Aorta (tissue), 5 donors: ENCODE results near the gene NOL12. TPM values are rescaled to one million over a fixed set of nuclear protein-coding genes. Genes with fewer than 3 reads are reported as not detected.
"Not testable (repeated sequence)": the region's sequence is repeated elsewhere in the genome, so short reads cannot be mapped to it uniquely, and the experiment has no call there.

Experiments
- ATAC-seq: fragments of 200-7000 bp; cut with Tn5 transposase; one replicate; pipeline ENCODE4 v1.9.1; 2022; ENCODE audit warnings: moderate library complexity; ENCODE audit not compliant: low FRiP score
- DNase-seq, 2 donors: peaks; one replicate each; pipeline ENCODE4 v3.0.0-alpha.2; 2020
- H3K27ac ChIP-seq, 2 donors: one replicate each; pipeline ENCODE4 v1.5.1; 2013; ENCODE audit warnings: low read length in 2 of 2, mild to moderate bottlenecking in 2 of 2, moderate library complexity in 2 of 2, control low read depth in 1 of 2, inconsistent platforms in 1 of 2, low read depth in 1 of 2
- H3K27me3 ChIP-seq, 2 donors: one replicate each; pipeline ENCODE4 v1.6.1; 2013; ENCODE audit warnings: control low read depth in 1 of 2, low read length in 1 of 2, mild to moderate bottlenecking in 1 of 2, moderate library complexity in 1 of 2; ENCODE audit not compliant: insufficient read depth in 2 of 2, control insufficient read depth in 1 of 2
- H3K36me3 ChIP-seq, 2 donors: one replicate each; pipeline ENCODE4 v1.6.1; 2013; ENCODE audit warnings: control low read depth in 1 of 2, low read length in 1 of 2, mild to moderate bottlenecking in 1 of 2; ENCODE audit not compliant: insufficient read depth in 2 of 2, control insufficient read depth in 1 of 2
- H3K4me1 ChIP-seq, 2 donors: one replicate each; pipeline ENCODE4 v1.6.1; 2013; ENCODE audit warnings: low read length in 2 of 2, control low read depth in 1 of 2, mild to moderate bottlenecking in 1 of 2, moderate library complexity in 1 of 2; ENCODE audit not compliant: insufficient read depth in 2 of 2, control insufficient read depth in 1 of 2
- H3K4me3 ChIP-seq, 2 donors: one replicate each; pipeline ENCODE4 v1.5.1; 2013; ENCODE audit warnings: low read length in 2 of 2, control low read depth in 1 of 2, mild to moderate bottlenecking in 1 of 2
- H3K9me3 ChIP-seq: one replicate; pipeline ENCODE4 v1.6.1; 2013; ENCODE audit warnings: mild to moderate bottlenecking, low read length; ENCODE audit not compliant: control insufficient read depth
- WGBS, 2 donors: extraction: QIAGEN DNeasy Blood & Tissue Kit; methylation state at CpG; one replicate each; pipeline ENCODE4 v1.1.7; 2013; 5-methylcytosine and 5-hydroxymethylcytosine counted together
- intact Hi-C, 2 donors: fragments of 100-400 bp; cut with DNase I; formaldehyde crosslinking; loops; one replicate each; pipeline versions ENCODE4 v1.14.2 to v1.15.0; 2022
- polyA plus RNA-seq, 2 donors: library from polyadenylated mRNA; stranded (reverse); fragments of 200-250 nt; gene quantifications; one replicate each; pipeline ENCODE4 v1.2.3, GENCODE V29; 2013
- total RNA-seq, 2 donors: library from RNA; stranded (reverse); fragmentation: NEBNext Ultra II Directional; extraction: Animal tissue kit (Norgen Biotek cat#: 25700); gene quantifications; one replicate each; pipeline ENCODE4 v1.2.1, GENCODE V29; 2021
- donor health status: healthy with polysubstance abuse.
- donor health status: Bipolar disorder and iron deficiency.
- donor health status: DM: no; HTN: no; CAD: no.
- donor health status: DM: no; HTN: no; CAD: no.
- donor health status: DM: yes; HTN: yes; CAD: no.

The NOL12 gene
- total and polyA plus RNA-seq, 4 donors, result 11.1 to 19.0 (median 14.2) TPM

DNA sequence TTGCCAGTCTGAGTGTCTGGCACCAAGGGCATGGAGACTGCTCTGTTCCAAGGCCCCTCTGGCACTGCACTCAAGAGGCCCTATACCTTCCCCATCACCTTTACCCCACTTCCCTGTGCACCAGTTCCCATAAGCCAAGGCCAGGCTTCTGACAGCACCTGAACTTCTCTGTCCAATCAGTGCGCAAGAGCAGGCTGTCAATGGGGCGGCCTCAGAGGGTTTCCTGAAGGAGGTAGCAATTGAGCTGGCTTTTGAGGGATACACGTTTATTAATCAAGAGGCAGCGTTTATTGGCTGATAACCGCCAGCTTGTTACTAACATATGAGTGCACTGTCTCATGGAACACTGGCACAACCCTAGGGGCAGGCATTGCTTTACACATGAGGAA is 44.6 kb upstream of the NOL12 start:
- Histone ChIP-seq H3K4me3 (no peak overlapping the region), H3K36me3 (no peaks in the 10 kb centered on the region), H3K4me1 (no peaks in the 10 kb centered on the region), H3K27ac (no peak overlapping the region), H3K9me3 (no peaks in the 10 kb centered on the region), H3K27me3 (no peaks in the 10 kb centered on the region)
- 93 to 94% methylated on average over 5 of the region's 5 CpGs for WGBS, 2 donors
- DNase-seq (no peak), ATAC-seq (no peak)
- intact Hi-C loops, result loop anchor here in 1 of 2 donors (2.0 kb wide), 1 partner anchor 143 kb away; no protein-coding TSS in a partner anchor

- Histone ChIP-seq H3K27ac (no peak overlapping the region), H3K36me3 (no peaks in the 10 kb centered on the region), H3K27me3 (no peaks in the 10 kb centered on the region), H3K9me3 (no peaks in the 10 kb centered on the region), H3K4me1 (no peaks in the 10 kb centered on the region), H3K4me3 (no peak overlapping the region)
- 30 to 33% methylated on average over 9 of the region's 9 CpGs for WGBS, 2 donors
- ATAC-seq (peak; percentile 88), DNase-seq (peak; percentile 90 to 96)
- intact Hi-C loops, result loop anchor here (1.0 to 2.0 kb wide), 2 partner anchors 37 to 38 kb away; no protein-coding TSS in a partner anchor
These were observed 42.8 kb upstream of the NOL12 start for GRCh38 chr22:37643225-37643847.

DNA sequence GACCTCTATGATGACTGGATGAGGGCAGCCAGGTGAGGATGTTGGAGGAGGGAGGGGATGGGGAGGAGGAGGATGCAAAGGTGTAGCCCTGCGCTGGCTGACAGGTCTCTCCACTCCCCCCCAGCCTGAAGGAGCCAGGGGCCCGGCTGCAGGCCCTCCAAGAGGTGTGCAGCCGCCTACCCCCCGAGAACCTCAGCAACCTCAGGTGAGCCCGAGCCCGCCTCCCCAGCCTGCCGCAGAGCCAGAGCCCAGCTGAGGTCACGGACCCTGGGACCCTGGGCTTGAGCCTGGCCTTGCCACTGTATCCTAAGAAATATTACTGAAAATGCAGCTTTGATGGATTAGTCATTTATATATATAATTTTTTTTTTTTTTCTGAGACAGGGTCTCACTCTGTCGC is 38.8 kb upstream of the NOL12 start:
- H3K36me3 ChIP-seq, result no peaks in the 10 kb centered on the region
- ATAC-seq (no peak), DNase-seq (no peak)
- no peak overlapping the region for H3K27ac ChIP-seq
- no peaks in the 10 kb centered on the region for H3K4me1 ChIP-seq
- 91 to 95% methylated on average over 9 of the region's 9 CpGs for WGBS, 2 donors
- no peak overlapping the region for H3K4me3 ChIP-seq
- no peaks in the 10 kb centered on the region for H3K27me3 ChIP-seq
- no peaks in the 10 kb centered on the region for H3K9me3 ChIP-seq
- intact Hi-C loops, result no loop called here

- 69 to 76% methylated on average over 9 of the region's 9 CpGs for WGBS, 2 donors
- intact Hi-C loops, result no loop called here
- Histone ChIP-seq H3K4me1 (no peaks in the 10 kb centered on the region), H3K9me3 (no peaks in the 10 kb centered on the region), H3K27me3 (no peaks in the 10 kb centered on the region), H3K4me3 (no peak overlapping the region), H3K36me3 (no peaks in the 10 kb centered on the region), H3K27ac (no peak overlapping the region)
- no peak for ATAC-seq
- no peak for DNase-seq
These were observed 38.2 kb upstream of the NOL12 start for GRCh38 chr22:37647928-37648327.

- Histone ChIP-seq H3K4me3 (no peak overlapping the region), H3K4me1 (no peaks in the 10 kb centered on the region), H3K27me3 (no peaks in the 10 kb centered on the region), H3K36me3 (no peaks in the 10 kb centered on the region), H3K9me3 (no peaks in the 10 kb centered on the region), H3K27ac (no peak overlapping the region)
- DNase-seq (no peak), ATAC-seq (no peak)
- intact Hi-C loops, result no loop called here
- WGBS, 2 donors, result 96% methylated on average over 17 of the region's 17 CpGs
These were observed 35.5 kb upstream of the NOL12 start for GRCh38 chr22:37650463-37651136.

DNA sequence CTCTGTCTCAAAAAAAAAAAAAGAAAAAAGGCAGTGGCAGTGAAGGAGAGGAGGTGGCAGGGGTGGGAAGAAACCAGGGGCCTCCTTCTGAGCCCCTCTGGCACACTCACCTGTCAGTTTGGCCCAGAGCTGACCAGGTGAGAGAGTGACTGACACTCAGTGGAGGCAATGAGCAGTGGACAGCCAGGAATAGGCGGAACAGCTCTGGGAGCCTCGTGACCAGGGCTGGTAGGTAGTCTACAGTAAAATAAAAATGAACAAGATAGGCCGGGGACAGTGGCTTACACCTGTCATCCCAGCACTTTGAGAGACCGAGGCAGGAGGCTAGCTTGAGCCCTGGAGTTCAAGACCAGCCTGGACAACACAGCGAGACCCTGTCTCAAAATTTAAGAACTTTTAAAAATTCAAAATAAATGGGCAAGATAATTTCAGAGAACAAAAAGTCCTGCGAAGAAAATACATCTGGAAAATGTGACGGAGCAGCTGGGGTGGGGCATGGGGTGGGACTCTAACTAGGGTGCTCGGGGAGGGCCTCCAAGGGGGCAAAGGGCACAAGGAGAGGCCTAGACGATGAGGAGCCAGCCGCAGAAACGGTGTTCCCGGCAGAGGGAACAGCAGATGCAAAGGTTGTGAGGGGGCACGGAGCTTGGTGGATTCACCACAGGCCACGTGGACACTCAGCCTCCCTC is 31.4 kb upstream of the NOL12 start:
- Histone ChIP-seq H3K4me3 (no peak overlapping the region), H3K27me3 (no peaks in the 10 kb centered on the region), H3K4me1 (no peaks in the 10 kb centered on the region), H3K27ac (no peak overlapping the region), H3K9me3 (no peaks in the 10 kb centered on the region), H3K36me3 (no peaks in the 10 kb centered on the region)
- intact Hi-C loops, result no loop called here
- WGBS, 2 donors, result 89 to 90% methylated on average over 12 to 14 of the region's 14 CpGs
- DNase-seq (no peak), ATAC-seq (no peak)

DNA sequence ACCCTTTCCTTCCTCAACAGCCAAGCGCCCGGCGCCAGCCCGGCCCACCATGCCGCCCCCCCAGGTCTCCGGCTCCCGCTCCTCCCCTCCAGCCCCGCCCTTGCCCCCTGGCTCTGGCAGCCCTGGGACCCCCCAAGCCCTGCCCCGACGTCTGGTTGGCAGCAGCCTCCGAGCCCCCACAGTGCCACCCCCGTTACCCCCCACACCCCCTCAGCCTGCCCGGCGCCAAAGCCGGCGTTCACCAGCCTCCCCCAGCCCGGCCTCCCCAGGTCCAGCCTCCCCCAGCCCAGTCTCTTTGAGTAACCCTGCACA is 30.9 kb upstream of the NOL12 start:
- WGBS, 2 donors, result 89 to 98% methylated on average over 10 to 17 of the region's 17 CpGs
- Histone ChIP-seq H3K27me3 (no peaks in the 10 kb centered on the region), H3K36me3 (no peaks in the 10 kb centered on the region), H3K4me1 (no peaks in the 10 kb centered on the region), H3K9me3 (no peaks in the 10 kb centered on the region), H3K4me3 (no peak overlapping the region), H3K27ac (no peak overlapping the region)
- intact Hi-C loops, result no loop called here
- no peak for ATAC-seq
- DNase-seq, result no peak

GRCh38 chr22:37656583-37656982 is 29.6 kb upstream of the NOL12 start:
- H3K27ac ChIP-seq, H3K9me3 ChIP-seq, H3K4me3 ChIP-seq, H3K4me1 ChIP-seq, H3K27me3 ChIP-seq, H3K36me3 ChIP-seq, intact Hi-C loops, ATAC-seq, DNase-seq: not testable (repeated sequence)
- 93 to 95% methylated on average over 4 of the region's 4 CpGs for WGBS, 2 donors
